CMK (cell line): ENCODE measurements around the gene PSMA3.
A peak's percentile ranks its signal among the peaks of the same experiment; 100 is the strongest.
"Not testable (repeated sequence)": the region's sequence is repeated elsewhere in the genome, so short reads cannot be mapped to it uniquely, and the experiment has no call there.

Experiments used
- DNase-seq: peaks from one replicate; pipeline ENCODE4 v3.0.0-alpha.2; 2010; ENCODE audit warnings: low read depth

Gene PSMA3

DNA sequence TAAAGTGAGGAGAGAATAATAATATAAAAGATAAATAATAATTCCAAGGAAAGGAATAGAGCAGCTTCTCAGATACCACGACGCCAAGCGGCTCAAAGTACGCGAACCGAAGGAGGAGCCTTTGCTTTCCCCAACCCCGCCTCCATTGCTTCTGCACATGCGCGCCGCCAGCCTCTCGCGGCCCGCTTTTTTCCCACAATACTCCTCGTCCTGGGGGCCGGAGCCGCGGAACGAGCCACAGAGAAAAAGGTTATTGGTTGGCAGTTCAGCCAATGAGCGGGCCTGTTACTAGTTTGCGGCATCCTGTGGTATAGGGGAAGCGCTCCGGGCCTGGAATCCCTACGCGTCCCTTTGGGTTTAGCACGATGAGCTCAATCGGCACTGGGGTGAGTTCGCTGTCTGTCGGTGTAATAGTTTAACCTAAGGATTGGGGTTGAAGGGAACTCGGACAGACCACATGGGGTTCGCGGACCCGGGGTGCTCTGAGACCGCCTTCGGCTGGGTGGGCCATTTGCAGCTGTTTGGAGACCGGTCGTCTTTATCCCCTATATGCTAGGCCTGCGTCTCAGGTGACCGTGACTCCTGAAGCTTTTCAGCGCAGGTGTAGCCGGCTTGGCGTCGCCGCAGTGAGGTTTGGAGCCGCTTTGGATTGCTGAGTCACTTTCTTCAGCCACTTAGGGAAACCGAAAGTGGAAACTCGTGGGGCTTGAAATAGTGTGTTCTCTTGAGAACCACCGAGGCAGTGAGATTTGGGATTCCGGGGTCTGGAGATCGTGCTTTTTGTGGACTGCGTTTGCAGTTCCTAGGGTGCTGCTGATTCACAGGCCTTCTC lies at the start of gene PSMA3:
Gene PSMA3, plus strand, starts transcription at position 288 of the 832 bp plus-strand sequence. Its CDS starts 78 bp downstream, at position 366.
- peak; percentile 93 for DNase-seq

DNA sequence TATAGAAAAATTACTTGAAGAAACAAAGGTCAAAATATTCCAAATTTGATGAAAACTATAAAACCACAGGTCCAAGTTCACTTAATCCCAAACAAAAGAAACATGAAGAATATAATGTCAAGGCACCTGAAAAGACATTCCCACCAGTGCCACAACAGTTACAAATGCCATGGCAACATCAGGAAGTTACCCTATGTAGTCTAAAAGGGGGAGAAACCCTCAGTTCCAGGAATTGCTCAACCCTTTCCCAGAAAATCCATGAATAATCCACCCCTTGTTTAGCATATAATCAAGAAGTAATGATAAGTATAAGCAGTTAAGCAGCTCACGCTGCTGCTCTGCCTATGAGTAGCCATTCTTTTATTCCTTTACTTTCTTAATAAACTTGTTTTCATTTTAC lies 48.4 kb upstream of the PSMA3 start:
- no peak for DNase-seq

DNA sequence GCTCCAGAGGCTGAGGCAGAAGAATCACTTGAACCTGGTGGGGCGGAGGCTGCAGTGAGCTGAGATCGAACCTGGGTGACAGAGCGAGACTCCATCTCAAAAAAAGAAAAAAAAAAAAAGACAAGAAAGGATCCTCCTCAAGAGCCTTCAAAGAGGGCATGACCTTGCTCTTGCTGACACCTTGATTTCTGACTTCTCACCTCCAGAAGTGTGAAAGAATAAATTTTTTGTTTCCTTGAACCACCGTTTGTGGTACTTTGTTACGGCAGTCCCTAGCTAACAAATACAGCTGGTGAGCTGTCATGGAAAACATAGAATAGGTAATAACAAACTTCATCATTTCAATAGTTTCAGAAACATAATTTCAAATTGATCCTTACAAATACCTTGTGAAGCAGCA lies 46.6 kb upstream of the PSMA3 start:
- DNase-seq: no peak

DNA sequence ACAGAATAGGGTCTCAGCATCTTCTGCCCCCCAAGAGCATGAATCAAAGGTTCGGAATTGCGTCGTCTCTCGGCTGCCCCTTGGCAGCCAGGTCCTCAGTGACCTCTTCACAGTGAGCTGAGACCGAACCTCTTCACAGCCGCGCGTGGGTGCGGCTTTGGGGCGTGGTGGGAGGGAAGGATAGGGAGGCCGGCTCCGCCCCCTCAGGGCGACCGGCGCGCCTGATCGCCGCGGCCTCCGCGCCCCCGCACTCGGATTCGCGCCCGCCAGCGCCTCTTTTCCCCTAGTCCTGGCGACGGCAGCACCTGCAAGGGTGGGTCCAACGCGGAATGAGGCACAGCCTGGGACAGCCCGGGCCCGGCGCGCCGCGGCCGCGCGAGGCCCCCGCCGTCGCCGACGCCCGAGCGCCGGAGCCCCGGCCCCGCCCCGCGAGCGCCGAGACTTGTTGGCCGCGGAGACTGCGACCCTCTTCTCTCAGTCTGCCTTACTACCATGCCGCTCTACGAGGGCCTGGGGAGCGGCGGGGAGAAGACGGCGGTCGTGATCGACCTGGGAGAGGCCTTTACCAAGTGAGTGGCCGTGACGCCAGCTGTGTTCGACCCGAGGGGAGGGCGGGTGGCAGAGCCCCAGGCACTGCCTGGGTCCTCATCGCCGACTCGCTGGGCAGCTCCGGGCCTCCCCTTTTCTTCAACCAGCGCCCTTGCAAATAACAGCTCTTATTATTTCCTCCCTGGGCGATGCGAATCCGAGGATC lies 44.7 kb upstream of the PSMA3 start, which contains the start of gene ACTR10:
Gene ACTR10, plus strand, starts transcription at position 424 of the 754 bp plus-strand sequence. Its CDS starts 69 bp downstream, at position 493.
- DNase-seq: peak; percentile 48

DNA sequence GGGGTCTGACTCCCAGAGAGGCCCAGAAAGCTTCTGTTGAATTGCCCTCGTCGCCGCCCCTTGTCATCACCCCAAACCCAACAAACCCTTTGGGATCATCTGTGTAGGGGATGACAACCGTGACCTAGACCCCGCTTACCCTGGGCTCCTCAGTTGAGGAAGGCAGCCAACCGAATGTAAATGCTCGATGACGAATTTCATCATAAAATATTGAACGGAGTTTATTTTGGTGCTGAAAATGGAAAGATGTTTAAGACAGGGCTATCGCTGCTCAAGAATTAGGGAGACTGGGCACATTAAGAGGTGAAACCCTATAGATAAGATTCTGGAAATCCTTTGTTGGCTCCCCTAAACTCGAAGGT lies 44.2 kb upstream of the PSMA3 start:
- DNase-seq: no peak

DNA sequence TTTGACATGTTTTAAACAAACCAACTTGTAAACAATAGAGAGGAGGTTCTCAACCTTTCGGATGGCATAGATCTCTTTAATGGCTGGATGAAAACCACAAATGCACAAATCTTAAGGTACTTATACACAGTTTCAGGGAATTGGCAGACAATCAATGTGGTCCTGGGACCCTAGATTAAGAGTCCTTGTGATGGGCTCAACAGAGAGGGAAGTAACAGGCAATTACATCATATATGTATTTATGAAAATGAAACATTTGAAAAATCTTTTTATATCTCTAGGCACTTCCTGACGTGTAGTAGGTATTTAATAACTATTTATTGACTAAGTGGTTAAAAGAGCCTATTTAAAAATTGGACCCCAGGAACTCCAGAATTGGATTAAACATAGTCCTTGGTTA lies 43.8 kb upstream of the PSMA3 start:
- no peak for DNase-seq

DNA sequence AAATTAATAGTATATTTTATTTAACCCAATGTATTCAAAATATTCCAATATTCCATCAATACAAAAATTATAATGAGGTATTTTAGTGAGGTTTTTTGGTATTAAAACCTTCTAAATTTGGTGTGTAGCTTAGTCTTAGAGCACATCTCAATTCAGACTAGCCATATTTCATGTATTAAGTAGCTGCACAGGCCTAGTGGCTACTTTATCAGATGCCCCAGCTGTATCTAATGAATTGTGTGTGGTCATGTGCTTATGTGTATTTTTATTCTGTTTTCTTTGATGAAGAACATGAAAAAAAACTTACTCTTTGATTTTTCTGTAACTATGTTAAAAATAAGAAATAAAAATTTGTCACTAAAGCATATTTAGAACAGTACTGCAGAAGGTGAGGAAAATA lies 31.5 kb upstream of the PSMA3 start:
- DNase-seq: no peak

DNA sequence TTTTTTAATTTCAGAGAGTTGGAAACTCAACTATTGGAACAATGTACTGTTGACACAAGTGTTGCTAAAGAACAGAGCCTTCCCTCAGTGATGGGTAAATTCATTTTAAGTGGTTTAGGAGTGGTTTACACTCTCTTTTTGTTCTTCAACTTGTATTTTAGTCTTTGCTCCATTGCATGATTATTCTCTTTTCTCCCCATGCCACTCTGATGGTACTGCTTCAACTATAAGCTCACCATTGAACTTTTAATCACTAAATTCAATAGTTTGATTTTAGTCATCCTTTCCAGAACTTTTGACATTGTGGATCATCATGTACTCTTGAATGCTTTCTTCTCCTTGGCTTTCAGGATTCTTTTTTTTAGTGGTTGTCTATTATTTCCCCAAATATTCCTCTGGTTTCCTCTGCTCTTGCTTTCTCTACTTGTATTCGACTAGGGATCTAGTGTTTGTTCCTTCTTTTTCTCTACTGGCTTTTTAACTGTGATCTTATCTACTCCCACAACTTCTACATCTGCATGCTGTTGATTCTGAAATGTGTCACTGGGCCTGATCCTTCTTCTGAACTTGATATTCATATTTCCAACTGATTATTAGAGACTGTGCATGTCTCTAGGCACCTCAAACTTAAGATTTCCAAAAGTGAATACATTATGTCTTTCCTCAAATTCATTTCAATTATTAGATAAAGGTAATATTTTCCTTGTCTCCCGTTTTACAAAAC lies 29.3 kb upstream of the PSMA3 start:
- DNase-seq: no peak

DNA sequence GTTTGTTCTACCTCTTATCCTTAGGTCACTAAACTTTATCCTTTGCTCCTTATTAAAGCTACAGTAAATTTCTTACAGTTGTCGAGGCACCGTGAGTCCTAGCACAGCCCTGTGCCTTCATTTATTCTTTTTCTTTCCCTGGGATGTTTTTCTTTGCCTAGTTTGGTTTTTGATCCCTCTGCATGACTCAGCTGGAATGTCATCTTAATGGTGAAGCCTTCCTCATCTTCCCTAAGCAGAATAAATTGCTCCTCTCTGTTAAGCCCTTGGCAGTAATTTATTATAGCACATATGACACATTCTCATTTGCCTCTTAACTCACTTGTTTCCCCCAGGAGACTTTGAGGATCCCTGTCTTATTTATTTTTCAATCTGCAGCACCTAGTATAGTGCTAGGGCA lies 28.1 kb upstream of the PSMA3 start:
- no peak for DNase-seq

DNA sequence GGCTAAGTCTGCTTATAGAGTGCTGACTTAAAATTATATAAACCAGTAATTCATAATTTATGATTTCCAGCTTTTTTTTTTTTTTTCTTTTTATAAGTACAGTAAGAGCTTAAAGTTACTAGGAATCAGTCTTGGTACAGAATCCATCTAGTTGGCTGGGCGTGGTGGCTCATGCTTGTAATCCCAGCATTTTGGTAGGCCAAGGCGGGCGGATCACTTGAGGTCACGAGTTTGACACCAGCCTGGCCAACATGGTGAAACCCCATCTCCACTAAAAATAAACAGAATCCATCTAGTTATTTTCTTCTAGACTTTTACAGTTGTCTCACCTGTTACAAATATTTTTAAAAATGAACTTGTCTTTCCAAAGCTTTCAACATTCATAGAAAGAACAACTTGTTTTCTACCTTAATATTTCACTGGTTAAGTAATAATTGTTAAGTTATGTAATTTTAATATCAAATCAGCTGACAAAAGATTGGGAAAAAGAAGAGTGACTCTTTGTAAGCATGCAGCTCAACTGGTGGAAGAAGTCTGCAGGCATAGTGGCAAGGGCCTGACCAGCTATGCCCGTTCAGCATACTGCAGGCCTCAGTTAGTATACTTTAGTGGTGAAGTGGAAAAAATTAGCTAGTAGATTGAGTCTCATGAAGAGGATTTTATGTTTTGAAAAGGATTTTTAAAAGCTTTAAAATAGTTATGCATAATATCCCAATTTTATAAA lies 17.4 kb upstream of the PSMA3 start:
- DNase-seq: no peak

DNA sequence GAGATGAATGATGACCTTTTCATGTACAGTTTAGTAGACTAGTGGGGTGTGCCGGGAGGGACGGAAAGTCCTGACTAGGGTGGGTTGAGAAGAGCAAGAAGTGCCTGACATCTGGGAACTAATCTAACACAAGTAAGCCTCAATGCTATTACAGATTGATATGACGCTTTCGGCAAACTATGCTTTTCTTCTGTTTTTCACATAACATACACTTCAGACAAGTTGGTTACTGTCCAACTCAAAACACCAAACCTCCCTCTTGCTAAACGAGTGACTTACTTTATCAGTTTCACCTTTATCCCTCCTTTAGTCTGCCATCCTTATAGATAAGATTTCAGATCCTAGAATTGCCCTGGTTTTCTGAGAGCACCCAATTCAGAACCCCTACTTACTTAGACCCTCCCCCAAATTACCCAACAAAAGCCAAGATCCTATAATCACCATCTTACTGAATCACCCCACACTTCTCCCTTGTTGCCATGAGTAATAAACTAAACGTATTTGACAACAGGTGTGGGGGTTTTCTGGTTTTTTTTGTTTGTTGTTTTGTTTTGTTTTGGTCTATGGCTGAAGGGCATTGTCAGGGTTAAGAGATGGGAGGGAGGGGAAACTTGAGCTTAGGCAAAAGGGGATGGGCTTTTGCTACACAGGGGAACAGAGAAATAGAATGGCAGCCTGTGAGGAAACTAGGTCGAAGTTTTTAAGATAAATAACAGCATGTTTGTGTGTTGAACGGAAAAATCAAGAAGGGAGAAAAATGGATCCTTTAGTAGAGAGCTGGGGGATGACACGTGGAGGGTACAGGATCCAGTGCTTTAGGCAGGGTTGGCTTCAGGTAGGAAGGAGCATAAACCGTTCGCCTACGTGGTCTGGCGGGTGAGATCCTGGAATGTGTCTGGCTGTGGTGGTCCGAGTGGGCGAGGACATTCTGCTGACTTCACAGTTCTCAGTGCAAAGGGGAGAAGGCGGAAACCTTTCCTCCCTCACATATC lies 6.1 kb upstream of the PSMA3 start:
- no peak for DNase-seq

DNA sequence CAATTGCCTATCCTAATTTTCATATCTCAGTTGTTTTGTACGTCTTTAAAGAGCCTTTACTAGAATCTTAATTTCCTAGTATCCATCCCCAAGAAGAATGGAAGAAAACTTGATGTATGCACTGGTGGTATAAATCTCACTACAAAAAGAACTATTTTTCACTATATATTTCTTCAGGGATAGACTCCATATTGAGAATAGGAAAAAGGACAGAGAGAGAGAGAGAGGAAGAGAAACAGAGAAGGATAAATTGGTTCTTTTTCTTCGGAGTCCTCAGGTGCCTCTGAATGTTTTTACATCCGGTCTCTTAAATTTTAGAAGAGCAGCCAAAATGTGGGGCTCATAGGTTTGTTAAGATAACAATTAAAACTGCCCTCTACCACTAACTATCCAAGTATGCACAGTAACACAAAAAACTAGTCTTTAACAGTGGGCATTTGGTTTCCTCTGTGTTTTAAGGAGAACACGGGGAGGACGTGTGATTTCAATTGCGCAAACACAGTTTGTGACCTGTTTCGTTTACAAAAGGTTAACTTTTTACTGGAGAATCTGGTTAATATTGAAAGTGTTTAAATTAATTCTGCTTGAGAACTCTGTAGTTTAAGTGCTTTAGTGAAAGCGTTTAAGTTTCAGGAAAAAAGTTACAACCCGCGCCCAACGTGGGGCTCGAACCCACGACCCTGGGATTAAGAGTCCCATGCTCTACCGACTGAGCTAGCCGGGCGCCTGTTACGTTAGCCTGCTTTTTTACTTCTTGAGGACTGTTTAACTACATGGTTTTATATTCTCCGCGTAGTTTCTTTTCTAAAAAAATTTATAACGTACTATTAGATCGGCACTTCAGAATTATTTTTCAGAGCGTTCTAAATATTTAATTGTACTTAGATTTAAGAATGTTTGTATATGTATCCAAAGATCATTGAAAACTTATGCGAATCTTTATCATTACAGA lies 5.1 kb upstream of the PSMA3 start:
- DNase-seq: peak; percentile 37

DNA sequence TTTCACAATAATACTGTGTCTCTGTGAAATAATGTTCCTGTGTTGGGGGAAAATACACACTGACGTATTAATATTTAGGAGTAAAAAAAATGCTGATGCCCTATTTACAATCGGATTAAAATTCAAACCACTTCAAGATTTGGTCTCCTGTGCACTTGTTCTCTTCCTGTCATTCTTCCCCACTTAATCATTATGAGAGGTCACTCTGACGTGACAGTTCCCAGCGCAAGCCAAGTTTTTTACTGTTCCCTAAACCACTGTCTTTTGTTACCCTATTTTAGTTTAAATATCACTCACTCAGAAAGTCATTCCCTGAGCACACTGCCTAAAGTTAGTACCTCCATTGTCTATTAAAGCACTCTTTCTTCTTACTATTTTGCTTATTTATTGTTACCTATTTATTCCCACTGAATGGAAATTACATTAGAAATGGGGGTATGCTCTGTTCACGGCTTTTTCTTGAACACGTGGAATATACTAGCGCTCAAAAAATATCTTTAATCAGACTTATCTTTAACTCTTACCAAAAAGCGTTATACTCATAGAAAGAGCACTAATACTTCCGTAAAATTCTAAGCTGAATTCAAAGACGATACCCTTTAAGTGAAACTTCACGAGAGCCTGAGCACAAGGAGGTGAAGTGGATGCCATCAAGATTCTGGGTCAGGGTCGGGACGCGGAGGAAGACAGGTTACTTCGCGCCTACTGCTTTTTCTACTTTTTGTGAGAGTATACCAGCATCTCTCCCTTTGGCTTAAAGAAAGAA lies 670 bp upstream of the PSMA3 start:
- DNase-seq: no peak

DNA sequence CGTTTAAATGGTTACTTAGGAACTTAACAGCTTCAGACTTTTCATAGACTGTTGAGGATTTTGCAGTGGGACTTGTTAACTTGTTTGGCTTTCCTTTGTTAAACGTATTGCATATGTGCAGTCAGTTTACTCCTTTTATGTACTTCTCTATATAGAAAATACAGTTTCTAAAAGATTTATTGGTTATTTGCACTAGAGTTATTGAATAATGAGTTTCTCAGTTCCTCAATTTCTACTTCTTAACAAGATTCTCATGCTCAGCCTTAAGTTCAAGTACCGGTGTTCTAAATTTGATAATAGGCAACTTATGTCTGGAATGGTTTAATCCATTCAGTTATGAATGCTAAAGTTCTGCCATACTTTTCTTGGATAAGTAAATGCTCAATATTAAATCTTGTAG lies 919 bp downstream of the PSMA3 start:
- no peak for DNase-seq

DNA sequence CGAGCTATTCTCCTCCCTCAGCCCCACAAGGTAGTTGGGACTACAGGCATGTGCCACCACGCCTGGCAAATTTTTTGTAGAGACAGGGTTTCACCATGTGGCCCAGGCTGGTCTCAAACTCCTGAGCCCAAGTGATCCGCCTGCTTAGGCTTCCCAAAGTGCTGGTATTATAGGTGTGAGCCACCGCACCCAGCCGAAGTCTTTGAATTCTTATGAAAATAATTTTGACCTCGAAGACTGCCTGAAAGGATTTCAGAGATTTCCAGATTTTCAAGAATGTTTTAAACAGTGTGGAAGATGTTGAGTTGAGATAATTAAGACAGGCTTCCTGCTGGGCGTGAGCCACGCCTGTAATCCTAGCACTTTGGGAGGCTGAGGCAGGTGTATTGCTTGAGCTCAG lies 5.0 kb downstream of the PSMA3 start:
- no peak for DNase-seq

DNA sequence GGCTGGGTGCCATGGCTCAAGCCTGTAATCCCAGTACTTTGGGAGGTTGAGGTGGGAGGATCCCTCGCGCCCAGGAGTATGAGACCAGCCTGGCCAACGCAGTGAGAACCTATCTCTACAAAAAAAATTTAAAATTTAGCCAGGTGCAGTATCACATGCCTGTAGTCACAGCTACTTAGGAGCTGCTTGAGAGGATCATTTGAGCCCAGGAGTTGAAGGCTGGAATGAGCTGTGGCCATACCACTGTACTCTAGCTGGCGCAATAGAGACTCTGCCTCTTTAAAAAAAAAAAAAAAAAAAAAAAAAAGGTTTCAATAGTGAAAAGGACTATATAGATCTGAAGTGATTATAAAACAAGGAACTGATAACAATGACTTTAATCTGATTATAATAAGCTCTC lies 13.5 kb downstream of the PSMA3 start:
- no peak for DNase-seq

DNA sequence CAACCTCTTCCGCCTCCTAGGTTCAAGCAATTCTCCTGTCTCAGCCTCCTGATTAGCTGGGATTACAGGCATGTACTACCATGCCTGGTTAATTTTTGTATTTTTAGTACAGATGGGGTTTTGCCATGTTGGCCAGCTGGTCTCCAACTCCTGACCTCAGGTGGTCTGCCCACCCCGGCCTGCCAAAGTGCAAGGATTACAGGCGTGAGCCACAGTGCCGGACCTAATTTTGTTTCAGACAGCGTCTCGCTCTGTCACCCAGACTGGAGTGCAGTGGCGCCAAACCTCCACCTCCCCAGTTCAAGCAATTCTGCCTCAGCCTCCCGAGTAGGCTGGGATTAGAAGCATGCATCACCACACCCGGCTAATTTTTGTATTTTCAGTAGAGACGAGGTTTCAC lies 17.4 kb downstream of the PSMA3 start:
- not testable (repeated sequence) for DNase-seq

DNA sequence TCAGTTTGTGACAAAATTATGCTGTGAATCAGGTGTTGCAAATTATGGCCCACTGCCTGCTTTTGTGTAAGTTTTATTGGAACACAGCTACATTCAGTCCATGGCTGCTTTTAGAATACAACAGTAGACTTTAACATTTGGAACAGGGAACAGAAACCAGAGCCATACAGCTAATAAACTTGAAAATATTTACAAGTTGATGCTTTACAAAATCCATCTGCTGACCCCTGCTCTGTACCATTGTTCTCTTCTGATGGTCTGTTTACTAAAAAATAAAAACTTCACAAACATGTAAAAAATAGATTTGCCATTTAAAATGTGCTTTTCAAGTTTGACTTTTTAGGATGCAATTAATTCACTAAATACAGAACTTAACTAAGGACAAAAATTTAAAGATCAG lies 20.8 kb downstream of the PSMA3 start:
- DNase-seq: no peak

DNA sequence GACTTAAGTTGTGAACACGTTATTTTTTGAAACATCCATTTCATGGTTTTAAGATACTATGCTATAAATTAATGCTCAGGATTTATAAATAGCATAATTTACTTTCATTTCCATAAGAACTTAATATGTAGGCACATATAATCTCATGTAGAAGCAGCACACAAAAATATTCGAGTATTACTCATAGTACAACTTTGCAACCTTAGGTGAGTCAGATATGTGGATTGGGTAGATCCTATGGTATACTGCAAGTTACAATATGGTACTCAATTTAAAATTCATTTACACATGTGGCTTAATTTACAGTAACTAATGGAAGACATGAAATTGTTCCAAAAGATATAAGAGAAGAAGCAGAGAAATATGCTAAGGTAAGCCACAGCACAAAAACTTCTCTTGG lies 26.0 kb downstream of the PSMA3 start:
- DNase-seq: no peak
